Dermis blood vessel endothelial cell (primary cell): ENCODE results near the gene CFAP77. TPM values are rescaled to one million over a fixed set of nuclear protein-coding genes. Genes with fewer than 3 reads are reported as not detected.
A peak's percentile ranks its signal among the peaks of the same experiment; 100 is the strongest.
"Not testable (repeated sequence)": the region's sequence is repeated elsewhere in the genome, so short reads cannot be mapped to it uniquely, and the experiment has no call there.

Experiments used
- DNase-seq: peaks from one replicate; pipeline ENCODE4 v3.0.0; 2010
- total RNA-seq: library from RNA; depleted of rRNA; stranded (reverse); fragments of >200 nt; gene quantifications from 2 replicates; pipeline ENCODE4 v1.2.3, GENCODE V29; 2014

The CFAP77 gene
- total RNA-seq, 1 donor from 2014 or later: 0.34 TPM

DNA sequence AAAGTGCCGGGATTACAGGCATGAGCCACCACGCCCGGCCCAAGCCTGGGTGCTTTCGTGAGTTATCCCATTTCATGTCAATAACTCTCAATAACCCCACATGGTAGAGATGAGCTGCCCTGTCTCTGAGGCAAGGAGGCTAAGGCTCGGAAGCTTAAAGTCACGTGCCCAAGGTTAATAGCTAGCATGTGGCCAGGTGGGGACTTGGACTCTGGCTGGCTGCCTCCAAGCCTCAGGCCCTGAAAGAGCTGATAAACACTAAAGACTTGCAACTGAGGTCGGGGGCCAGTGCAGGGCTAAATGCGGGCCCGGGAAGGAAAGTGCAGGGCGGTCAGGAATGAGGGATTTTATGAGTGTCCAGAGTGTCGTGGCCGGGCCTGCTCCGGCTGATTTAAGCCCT is 141.5 kb downstream of the CFAP77 start:
- no peak for DNase-seq

DNA sequence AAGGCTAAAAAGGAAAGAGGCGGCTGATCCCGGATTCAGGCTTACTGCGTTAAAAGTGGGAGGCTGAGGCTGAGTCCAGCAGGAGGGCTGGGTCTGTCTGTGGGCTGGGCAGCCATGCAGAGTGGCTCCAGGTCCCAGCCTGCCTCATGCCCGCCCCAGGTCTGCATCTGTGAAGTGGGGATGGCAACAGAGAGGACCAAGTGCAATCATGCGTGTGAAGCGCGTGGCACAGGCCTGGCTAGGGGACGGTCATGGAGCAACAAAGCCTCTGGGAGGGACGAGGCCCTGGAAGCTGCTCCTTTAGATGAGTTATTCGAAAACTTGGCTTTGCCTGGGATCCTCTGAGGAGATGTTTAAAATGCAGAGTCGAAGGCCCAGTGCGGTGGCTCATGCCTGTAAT is 142.0 kb downstream of the CFAP77 start:
- DNase-seq: no peak

DNA sequence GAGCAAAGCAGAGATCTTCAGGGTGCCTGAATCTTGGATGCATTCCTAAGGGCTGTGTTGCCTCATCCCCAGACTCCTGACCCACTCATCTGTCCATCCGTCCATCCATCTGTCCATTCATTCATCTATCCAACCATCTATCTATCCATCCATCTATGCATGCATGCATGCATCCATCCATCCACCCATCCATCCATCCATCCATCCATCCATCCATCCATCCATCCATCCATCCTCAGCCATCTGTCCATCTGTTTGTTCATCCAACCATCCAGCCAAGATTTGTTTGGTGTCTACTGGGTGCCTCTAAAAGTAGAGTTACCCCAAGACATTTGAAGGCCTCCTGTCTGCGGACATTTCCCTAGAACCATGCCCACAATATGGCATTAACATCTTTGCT is 144.7 kb downstream of the CFAP77 start:
- no peak for DNase-seq

DNA sequence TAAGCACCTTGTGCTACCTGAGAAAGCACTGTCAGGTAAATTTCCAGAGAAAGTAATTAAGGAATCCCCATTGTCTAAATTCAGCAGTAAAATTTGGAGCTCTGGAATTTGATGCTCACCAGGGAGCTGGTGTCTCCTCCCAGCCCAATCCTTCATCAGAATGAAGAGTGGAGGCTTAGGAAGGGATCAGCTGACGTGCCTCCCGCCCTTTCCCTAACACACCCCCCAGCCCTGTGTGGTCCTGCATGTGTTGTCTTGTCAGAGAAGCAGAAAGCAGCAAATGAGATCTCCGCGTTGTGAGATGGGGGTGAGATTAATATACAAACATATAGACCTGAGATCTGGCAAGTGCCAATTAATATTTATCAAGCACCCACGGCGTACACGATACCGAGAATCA is 145.5 kb downstream of the CFAP77 start:
- DNase-seq: no peak

DNA sequence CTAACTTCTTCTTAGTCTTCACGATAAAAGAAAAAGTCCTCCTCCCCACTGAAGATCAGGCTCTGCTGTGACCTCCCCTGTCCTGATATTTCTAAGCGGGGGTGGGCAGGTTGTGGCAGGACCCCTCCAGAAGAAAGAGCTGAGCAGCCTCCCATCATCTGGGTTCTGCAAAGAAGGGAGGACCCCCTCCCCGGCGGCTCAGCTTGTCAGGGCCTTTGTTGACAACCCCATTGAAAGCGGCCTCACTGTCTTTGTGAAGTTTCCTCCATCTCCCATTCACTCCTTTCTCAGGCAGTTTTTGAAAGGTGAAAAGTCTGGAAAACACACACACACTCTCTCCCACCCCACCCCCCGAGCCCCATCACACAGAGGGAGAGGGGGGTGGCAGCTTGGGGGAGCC is 146.2 kb downstream of the CFAP77 start:
- DNase-seq: no peak

DNA sequence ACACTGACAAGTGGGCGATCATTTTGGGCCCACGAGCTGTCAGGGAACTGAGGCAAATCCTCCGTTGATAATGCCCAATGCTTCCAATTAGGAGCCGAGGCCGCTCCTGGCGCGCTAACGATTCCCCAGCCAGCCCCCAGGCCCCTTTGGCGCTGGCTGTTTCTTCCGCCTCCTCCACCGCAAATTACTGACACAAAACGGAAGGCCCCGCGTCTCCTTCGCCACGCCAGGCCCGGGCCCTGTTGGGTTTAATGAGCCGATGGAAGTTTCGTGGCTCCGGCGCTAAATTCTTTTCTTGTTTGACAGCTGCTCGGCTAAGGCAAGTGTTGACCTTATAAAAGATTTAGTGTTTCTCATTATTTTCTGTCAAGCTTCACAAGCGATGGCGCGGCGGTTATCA is 146.7 kb downstream of the CFAP77 start:
- DNase-seq: no peak

DNA sequence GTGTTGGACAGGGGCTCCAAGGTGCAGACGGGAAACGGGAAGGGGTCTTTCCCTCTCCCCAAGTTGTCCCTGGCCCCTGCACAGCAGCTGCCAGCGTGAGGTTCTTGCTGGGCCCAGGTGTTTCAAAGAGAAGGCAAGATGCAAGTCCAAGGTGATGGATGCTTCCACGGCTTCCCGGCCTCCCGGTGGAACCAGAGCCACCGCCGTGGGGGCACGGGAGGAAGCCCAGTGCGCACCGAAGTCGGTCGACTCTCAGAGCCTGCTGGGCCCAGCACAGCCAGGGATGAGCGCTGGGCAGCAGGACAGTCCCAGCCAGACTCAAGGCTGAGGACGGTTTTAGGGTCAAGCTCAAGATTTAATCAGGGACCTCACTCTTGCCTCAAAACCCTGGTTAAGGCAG is 147.1 kb downstream of the CFAP77 start:
- DNase-seq: no peak

DNA sequence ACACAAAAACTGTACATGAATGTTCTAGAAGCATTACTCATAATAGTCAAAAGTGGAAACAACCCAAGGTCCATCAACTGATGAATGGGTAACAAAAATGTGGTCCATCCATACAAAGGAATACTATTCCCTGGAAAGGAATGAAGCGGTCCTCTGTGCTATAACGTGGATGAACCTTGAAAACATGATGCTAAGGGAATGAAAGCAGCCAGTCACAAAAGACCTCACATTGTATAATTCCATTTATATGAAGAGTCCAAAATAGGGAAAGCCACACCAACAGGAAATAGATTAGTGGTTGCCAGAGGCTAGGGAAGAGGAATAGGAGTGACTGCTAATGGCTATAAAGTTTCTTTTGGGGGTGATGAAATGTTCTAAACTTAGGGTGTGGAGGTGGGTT is 149.7 kb downstream of the CFAP77 start:
- no peak for DNase-seq

DNA sequence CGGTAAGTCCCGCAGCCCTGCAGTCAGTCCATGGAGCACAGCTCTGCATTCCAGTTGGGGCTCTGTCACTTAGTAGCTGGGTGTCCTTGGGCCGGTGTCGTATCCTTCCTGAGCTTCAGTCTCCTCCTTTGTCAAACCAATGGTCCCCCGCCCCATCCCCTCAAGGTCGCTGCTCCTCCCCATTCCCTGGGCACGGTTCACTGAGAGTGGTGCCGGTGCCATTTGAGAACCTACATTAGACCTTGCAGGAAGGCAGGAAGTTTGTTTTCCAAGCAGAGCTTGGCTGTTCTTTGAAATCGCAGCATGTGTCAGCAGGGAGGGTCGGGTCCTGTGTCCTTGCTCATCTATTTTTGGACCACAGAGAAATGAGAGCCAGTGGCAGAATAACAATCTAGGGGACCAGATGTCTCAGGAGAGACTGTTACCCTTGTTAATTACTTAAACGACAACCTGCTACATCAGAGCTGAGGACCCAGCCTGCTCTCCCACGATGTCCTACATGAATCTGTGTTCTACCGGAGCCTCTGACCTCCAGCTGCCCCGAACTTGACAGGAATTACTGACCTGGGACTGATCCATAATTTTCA is 150.7 kb downstream of the CFAP77 start:
- DNase-seq: peak; percentile 9

DNA sequence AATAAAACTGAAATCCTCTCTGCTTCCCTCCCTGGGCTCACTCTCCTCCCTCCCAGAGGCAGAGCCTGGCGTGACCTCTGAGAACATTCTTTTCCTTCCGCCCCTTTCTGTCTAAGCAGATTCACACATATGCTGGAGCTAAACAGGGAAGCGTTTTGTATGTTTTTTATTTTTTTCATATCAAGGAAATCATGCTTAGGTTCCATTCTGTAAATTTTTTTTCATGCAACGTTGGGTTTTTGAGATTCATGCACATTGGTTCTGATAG is 152.2 kb downstream of the CFAP77 start:
- peak; percentile 37 for DNase-seq

DNA sequence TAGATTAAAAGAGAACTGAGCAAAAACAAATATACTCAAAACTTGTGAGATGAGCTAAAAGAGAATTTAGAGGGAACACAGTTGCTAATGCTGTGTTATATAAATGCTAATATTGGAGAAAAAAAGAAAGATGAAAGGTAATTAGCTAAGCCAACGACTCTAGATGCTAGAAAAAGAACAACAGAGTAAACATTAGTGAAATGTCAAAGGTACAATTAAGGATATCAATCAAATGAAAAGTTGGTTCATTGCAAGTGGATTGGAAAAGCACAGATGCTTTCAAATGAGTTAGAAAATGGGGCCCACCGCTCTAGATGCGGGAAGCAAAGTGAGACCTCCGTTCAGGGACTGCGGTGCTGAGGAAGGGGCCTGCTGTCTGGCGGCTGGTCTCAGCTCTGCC is 154.5 kb downstream of the CFAP77 start:
- no peak for DNase-seq

DNA sequence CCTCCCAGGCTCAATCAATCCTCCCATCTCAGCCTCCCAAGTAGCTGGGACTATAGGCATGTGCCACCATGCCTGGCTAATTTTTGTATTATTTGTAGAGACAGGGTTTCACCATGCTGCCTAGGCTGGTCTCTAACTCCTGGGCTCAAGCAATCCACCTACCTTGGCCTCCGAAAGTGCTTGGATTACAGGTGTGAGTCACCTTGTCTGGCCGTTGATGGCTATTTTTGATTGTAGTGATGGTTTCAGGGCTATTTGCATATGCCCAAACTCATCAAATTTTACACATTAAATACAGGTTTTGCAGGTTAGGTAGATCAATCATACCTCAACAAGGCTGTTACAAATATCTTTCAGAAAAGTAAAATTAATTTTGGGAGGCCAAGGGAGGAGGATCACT is 158.8 kb downstream of the CFAP77 start:
- not testable (repeated sequence) for DNase-seq

DNA sequence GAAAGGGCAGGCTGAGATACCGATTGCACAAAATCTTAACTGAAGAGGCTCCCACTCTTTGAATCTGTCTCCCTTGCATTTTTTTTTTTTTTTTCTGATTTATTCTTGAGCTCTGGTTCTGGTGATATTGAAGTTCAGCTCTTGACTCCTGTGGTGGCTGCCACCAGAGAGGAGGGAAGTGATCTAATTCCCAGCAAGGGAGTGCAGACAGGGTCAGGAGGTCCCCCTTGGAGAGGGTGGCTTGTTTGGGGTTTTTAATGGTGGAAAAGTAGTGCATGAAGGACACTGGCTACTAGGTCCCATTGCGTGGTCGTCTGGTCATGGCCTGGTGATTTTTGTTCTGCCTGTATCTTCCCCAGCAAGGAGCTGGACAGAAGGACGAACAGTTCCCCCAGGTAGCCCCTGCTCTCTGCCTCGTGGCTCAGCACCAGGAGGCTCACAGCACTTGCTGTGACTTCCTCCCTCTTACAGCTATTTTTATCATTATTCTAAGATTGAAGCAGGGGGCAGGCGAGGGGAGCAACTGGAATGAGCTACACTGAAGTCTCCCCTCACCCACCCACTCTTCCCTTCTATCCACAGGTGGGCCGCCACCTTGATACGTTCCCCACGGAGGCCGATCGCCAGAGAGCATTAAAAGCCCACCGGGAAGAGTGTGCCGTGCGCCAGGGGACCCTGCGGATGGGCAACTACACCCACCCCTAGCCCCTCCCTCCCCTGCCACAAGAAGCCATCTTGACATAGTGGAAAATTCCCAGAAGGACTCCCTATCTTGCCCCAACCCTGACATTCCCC is 162.0 kb downstream of the CFAP77 start:
- DNase-seq: no peak

DNA sequence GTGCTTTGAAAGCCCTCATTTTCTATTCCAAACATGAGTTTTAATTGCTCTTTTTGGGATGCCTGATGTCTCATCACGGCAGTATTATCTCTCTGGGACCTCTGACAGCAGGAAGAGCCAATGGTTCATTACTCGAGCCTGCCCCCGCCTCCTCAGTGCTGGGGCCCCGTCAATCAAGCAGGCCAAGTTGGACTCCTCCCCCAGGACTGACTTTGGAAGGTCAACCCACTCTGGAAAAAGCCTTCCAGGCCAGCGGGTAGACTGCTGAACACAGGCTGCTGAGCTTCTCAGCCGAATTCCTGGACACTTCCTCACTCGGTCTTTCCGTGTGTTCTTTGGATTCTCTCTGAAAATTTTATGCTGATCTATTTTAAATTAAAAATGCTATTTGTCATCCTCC is 162.9 kb downstream of the CFAP77 start:
- no peak for DNase-seq

DNA sequence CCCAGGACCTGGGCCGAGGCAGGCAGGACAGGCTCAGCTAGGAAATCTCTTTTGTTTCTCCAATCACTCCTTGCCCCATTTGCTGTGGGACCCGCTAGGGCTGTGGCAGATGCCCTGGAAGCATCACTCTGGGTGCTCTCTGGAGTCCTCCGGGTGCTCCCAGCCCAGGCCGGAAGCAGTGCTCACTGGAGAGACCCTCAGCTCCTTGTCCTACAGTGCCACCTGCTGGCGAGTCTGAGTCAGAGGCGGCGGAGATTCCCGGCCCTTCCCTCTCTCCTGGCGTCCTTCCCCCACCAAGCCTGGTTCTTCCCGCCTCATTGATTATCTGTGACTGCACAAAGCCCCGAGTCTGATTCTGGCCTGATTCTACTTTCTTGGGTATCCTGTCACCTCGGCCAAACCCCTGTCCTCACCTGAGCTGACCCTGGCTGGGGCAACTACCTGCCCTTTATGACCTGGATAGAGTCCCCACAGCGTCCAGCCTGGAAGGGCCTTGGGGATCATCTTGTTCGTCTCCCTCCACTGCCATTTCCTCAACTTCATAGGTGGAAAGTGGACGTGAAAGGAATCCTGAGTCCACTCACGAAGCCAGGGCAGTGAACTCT is 165.1 kb downstream of the CFAP77 start:
- DNase-seq: peak; percentile 83

DNA sequence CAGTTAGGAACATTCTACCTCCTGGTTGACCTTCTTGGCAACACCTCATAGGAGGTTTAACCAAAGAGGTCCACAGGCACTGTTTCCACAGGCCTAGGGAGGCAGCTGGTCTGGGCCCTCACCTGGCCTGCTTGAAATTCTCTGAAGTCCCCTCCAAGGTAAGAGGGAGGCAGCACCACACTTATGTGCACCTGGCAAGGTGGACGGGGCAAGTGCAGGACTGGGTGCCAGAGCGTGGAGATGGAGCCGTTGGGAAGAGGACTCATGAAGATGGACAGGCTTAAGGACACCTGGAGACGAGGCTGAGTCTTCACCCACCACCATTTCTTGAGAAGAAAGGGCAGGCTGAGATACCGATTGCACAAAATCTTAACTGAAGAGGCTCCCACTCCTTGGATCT is 165.8 kb downstream of the CFAP77 start:
- DNase-seq: no peak

DNA sequence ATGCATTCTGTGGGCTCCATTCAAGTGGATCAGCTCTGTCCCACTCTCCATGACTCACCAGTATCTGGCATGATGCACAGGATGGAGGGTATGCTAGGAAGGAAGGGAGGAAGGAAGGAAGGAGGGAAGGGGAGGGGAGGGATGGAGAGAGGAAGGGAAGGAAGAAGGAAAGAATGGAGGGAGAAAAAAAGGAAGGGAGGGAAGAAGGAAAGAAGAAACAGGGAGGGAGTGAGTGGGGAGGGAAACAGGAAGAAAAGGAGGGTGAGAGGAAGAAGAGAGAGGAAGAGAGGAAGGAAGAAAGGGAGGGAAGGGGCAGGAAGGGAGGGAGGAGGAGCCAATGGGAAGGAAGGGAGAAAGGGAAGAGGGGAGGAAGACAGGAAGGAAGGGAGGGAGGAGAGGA is 167.1 kb downstream of the CFAP77 start:
- DNase-seq: no peak

DNA sequence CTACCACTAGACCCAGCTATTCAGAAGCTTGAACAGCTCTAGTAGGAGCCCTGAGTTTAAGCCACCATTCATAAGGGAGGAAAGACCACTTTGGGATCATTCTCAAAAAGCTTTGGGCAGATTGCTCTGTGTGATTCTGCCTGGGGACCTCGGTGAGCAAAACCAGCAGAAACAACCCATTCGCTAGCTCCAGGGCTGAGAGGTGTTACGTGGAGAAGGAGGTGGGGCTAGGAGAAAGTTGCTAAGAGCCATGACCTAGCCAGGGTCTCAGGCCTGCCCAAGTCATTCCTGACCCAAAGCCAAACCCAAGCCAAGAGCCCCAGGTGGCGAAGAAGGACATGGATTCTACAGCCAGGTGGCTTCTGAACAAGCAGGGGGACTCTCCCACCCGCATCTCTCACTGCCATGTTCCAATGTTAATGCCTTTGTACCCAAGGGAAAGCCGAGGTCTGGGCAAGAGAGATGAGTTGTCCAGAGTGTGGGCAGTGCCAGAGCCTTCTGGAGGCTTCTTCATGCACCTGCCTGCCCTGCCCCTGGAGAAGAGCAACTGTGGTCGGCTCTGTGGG is 168.4 kb downstream of the CFAP77 start:
- DNase-seq: no peak

DNA sequence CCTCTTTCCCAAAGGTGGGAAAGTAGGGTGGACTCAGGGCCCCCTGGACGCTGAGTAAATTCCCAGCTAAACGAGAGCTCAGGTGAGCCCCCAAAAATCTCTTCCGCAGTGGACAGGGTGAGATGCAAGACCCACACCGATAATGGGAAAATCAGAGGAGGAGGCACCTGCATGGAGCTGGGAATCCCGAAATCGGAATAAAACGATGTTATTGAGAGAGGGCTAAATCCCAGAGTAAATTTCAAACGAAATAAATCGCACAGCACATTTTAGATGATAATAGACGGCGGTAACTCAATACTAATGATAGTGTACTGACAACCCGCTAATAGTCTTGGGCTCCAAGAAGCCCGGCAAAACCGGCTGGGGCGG is 169.4 kb downstream of the CFAP77 start:
- no peak for DNase-seq

DNA sequence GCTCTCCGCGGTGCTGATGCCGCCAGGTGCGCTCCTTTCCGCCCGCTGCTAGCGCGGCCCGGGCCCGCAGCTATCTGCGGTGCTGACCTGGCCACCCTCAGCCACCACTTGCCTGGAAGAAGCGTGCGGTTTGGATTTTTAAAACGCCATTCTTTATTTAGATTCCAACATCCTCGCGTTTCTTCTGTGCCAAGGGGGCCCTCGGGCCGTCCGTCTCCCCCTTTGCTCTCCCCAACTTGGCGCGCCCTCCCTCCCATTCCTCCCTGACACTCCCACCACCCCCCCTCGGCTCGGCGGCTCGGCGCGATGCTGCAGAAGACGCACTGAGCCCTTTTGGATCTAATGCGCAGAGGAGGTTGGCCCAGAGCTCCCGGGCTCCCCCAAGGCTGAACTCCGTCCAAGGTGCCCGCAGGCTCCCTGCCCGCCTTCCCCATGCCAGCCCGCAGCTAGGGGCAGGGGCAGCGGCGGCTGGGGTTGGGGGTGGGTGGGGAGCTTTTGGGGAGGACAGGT is 172.3 kb downstream of the CFAP77 start, which contains the start of gene BARHL1:
Gene BARHL1, plus strand, starts transcription at position 331 of the 510 bp plus-strand sequence. CDS start 192 bp downstream, outside the sequence.
- no peak for DNase-seq

DNA sequence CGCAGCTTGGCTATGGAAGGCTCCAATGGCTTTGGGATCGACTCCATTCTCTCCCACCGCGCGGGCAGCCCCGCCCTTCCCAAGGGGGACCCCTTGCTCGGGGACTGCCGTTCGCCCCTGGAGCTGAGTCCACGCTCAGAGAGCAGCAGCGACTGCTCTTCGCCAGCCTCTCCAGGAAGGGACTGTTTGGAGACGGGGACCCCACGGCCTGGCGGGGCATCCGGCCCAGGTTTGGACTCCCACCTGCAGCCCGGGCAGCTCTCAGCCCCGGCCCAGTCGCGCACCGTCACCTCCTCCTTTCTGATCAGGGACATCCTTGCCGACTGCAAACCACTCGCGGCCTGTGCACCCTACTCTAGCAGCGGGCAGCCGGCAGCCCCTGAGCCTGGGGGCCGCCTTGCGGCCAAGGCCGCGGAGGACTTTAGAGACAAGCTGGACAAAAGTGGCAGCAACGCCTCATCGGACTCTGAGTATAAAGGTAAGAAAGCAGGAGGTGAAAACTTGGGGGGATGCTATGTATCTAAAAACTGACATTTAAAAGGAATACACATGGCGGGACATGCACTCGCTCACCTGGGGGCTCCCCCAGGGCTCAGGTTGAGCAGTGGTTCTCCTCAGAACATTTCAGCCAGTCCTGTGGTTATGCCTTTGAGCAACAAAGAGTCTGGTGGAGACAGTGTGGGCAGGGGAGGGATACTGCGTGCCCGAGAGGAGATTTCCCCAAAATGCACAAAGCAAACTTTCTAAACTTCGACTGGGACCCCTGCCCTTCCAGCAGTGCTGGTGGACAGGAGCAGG is 173.0 kb downstream of the CFAP77 start:
- DNase-seq: no peak

DNA sequence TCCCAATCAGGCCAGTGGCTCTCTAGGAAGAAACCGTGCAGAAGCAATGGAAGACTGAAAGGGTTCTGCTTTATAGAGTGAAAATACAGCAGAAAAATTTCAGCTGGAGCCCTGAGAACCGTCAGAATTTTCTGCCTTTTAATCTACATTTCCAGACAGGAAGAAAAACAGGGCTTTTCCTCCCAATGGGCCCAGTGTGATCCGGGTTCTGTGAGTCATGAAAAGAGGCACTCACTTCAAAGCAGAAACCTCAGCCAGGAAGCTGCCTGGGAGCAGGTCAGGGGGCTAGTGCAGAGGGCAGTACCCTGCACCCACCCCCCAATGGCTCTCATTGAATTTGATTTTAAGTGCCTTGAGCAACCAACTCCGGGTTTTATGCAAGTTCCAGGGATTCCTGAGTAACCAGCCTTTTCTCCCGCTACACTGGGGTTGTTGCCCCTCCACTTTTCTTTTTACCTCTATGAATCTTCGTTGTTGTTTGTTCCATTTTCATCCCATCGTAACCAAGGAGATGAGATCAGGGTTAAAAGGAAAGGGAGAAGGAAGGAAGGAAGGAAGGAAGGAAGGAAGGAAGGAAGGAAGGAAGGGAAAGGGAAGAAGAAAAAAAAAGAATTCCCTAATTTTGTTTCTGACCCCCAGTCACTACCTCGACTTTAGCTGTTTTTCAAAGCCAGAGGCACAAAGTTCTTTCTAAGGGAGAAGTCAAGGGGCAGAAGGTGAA is 173.7 kb downstream of the CFAP77 start:
- DNase-seq: no peak
